Epithelial cell of proximal tubule (primary cell): ENCODE results near the gene DBN1. TPM values are rescaled to one million over a fixed set of nuclear protein-coding genes. Genes with fewer than 3 reads are reported as not detected.

Experiments used
- DNase-seq: peaks from one replicate; pipeline ENCODE4 v3.0.0-alpha.2; 2011; ENCODE audit warnings: low read depth
- H3K4me3 ChIP-seq: 2 replicates; pipeline ENCODE4 v1.5.1; 2011; ENCODE audit warnings: low read depth, mild to moderate bottlenecking, low read length
- total RNA-seq: library from RNA; depleted of rRNA; stranded (reverse); fragments of >200 nt; gene quantifications from 2 replicates; pipeline ENCODE4 v1.2.3, GENCODE V29; 2015
- TF ChIP-seq, protein P1 (sequence below): conservative IDR thresholded peaks from 2 replicates; pipeline ENCODE4 v1.5.1; 2012; ENCODE audit warnings: low read depth, mild to moderate bottlenecking, low read length

Gene DBN1
- total RNA-seq, 1 donor from 2014 or later, result 471 TPM

DNA sequence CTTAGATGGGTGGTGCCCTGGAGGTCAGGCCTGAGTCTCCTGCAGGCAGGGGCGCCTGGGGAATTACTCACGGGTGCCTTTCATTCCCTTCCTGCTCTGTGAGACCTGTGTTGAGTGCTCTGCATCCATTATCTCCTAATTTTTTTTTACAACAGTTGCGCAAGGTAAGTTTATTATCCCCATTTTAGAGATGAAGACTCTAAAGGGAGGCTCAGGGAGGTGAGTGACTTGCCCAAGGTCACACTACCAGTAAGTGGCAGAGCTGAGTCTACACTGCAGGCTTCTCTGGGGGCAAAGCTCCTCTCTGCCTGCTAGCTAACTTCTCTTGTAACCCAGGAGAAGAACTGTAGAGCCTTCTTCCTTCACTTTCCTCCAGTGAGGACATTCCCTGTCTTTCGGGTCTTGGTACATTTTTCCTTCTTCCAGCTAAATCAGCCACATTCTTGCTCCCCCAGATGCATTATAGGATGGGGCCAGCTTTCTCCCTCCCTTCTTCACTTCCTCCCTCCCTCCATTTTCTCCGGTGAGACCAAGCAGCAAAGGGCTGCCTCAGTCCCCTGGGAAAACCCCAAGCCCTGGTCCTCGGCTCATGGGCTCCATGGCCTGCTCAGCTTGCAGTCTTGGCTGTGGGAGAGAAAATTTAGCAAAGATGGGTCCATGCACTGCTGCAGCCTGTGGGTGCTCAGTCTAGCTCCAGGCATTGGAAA, 25.0 kb downstream of the DBN1 start:
- no peak for DNase-seq
- peak overlapping the region; percentile 68 for H3K4me3 ChIP-seq
- TF ChIP-seq, protein P1, sequence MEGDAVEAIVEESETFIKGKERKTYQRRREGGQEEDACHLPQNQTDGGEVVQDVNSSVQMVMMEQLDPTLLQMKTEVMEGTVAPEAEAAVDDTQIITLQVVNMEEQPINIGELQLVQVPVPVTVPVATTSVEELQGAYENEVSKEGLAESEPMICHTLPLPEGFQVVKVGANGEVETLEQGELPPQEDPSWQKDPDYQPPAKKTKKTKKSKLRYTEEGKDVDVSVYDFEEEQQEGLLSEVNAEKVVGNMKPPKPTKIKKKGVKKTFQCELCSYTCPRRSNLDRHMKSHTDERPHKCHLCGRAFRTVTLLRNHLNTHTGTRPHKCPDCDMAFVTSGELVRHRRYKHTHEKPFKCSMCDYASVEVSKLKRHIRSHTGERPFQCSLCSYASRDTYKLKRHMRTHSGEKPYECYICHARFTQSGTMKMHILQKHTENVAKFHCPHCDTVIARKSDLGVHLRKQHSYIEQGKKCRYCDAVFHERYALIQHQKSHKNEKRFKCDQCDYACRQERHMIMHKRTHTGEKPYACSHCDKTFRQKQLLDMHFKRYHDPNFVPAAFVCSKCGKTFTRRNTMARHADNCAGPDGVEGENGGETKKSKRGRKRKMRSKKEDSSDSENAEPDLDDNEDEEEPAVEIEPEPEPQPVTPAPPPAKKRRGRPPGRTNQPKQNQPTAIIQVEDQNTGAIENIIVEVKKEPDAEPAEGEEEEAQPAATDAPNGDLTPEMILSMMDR, result no peak

DNA sequence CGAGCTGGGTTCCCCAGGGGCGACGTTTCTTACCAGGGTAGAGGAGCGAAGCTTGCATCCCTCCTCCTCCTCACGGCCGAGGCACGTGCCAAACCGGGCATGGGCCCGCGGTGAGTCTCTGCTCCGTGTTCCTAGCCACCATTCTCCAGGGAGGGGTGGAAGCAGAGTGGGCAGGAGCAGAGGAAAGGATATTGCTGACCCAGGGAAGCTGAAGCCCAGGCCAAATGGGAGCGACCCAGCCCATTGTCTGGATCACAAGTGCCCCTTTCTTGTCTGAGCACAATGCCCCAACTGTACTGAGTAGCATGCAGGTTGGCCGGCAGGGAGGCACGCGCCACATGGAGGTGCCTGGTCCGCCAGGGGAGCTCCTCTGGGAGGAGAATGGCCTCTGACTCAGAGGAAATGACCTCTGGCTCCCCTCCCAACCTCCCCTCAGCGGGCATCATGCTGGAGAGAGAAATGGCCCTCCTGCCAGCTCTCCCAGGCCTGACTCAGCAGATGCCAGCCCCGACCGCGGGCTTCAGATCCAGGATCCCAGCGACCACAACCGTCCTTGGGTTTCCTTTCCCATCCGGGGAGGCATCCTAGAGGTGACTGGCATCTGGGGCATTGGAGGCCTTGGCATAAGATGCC, 25.7 kb downstream of the DBN1 start:
- DNase-seq, result peak; percentile 70
- TF ChIP-seq, protein P1, result peak; percentile 23
- peak overlapping the region; percentile 68 for H3K4me3 ChIP-seq

DNA sequence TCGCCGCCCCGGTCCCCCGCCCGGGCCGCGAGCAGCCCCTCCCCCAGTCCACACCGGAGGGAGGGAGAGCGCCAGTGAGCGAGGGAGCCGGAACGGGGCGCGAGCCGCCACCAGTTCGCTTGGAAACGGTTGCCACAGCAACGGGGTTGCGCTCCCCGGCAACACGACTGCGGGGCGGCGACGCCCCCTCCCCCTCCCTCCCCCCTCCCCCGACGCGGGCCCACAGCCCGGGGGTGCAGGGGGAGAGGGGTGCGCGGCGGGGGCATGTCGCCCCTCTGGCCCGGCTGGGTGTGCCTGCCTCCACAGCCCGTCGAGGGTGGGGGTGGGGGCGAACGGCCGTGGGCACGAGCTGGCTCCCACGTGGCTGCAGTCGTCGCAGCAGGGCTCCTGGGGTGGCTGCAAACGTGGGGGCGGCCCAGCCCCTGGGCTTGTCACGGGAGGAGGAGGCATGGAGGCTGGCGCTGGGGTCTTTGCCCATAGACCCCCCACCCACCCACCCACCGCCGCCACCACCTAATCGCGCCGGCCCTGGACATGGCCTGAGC, 26.3 kb downstream of the DBN1 start:
- no peak for DNase-seq
- TF ChIP-seq, protein P1, result no peak
- peak overlapping the region; percentile 68 for H3K4me3 ChIP-seq

DNA sequence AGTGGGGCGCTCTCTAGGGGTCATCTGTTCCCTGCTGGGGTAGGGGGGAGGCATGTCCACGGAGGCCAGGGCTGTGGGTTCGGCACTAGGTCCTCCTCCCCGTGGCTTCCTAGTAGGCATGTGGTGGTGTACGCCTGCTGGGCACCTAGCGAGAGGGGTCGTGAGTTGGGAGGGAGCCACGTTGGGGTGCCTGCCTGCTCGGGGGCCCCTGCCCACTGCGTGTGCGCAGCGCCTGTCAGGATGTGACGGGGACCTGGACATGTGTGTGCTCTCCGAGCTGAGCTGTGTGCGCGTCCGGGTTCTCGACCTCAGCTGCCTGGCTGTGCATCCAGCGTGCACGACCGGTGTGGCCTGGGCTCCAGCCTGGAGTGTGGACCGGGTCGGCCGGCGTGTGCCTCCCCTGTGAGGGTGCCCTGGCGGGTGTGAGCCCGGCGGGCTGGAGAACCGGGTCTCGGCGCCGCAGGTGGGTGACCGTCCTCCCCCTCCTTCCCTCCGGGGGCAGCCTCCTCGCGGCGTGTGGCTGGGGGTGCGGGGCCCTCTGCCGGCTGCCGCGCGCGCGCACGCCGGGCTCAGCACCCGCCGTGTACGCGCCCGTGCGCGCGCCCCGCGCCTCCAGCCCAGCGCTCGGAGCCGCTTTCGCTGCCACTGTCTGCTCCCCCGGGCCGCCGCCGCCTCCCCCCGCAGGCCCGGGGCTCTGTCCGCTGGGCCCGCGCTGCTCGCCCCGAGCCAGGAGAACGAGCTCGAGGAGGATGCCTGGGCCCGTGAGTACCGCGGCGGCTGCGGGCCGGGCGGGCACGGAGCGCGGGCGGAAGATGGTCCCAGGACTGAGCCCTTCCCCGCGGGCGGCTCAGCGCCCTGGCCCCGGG, 27.0 kb downstream of the DBN1 start, which contains the start of gene PRR7:
TSS of gene PRR7 (plus strand) at position 615 of the 866 bp plus-strand sequence. CDS start 8,254 bp downstream, outside the sequence.
- TF ChIP-seq, protein P1, result no peak
- peak within 1 kb of the TSS; percentile 68 for H3K4me3 ChIP-seq
- DNase-seq, result no peak

- peak overlapping the region; percentile 68 for H3K4me3 ChIP-seq
- TF ChIP-seq, protein P1, result no peak
- DNase-seq, result no peak
These were observed 27.6 kb downstream of the DBN1 start for GRCh38 chr5:177445917-177446199.

- TF ChIP-seq, protein P1, result no peak
- no peak for DNase-seq
- H3K4me3 ChIP-seq, result no peak overlapping the region
These were observed 28.1 kb downstream of the DBN1 start for GRCh38 chr5:177445052-177445916.
